Gastroesophageal sphincter (tissue), 3 donors: ENCODE data around the gene TTN.

Experiments used
- CTCF ChIP-seq, 4 experiments: fragments of 200-600 bp in 2 of 4; fragments of 450-650 bp in 2 of 4; sonication (generic) in 1 of 4; IDR thresholded peaks; one replicate each; pipeline ENCODE4 v1.5.1; 2017 to 2019; ENCODE audit warnings: antibody characterized with exemption in 4 of 4, mild to moderate bottlenecking in 2 of 4, moderate library complexity in 2 of 4
- POLR2AphosphoS5 ChIP-seq: sonication (generic); formaldehyde crosslinking; IDR thresholded peaks from one replicate; pipeline ENCODE4 v1.6.1; 2017; ENCODE audit warnings: antibody characterized with exemption

- no peak for TF ChIP-seq CTCF (IDR thresholded peaks at IDR 0.05)
- no peak for TF ChIP-seq POLR2AphosphoS5
These were observed 20.7 kb upstream of the TTN start for GRCh38 chr2:178827739-178828485.
